Endometrial microvascular endothelial cells (primary cell): ENCODE measurements around the gene ZNF423. TPM values are rescaled to one million over a fixed set of nuclear protein-coding genes. Genes with fewer than 3 reads are reported as not detected.

Experiments used
- in situ Hi-C: cut with HindIII; loops from 2 replicates; pipeline ENCODE4 v1.10.0; 2017; ENCODE audit warnings: low sequenced_read_pairs, low pct_unique_long_range_greater_than_20kb; ENCODE audit errors: inconsistent ontology term
- total RNA-seq: library from RNA; depleted of rRNA; stranded (reverse); fragments of >200 nt; gene quantifications from one replicate; pipeline ENCODE4 v1.2.3, GENCODE V29; 2015; ENCODE audit errors: inconsistent ontology term

Gene ZNF423
- total RNA-seq, 1 donor from 2014 or later = 1.2 TPM

- in situ Hi-C loops = no loop called here
Measured at GRCh38 chr16:49833085-49833484, 22.8 kb downstream of the ZNF423 start.

GRCh38 chr16:49832177-49832576 lies 23.7 kb downstream of the ZNF423 start:
- in situ Hi-C loops = no loop called here

GRCh38 chr16:49830873-49831272 lies 25.0 kb downstream of the ZNF423 start:
- in situ Hi-C loops = no loop called here

GRCh38 chr16:49828533-49829267 lies 27.2 kb downstream of the ZNF423 start:
- in situ Hi-C loops = no loop called here

GRCh38 chr16:49827805-49828438 lies 28.0 kb downstream of the ZNF423 start:
- in situ Hi-C loops = no loop called here

GRCh38 chr16:49826515-49826914 lies 29.4 kb downstream of the ZNF423 start:
- in situ Hi-C loops = no loop called here

- in situ Hi-C loops = no loop called here
Measured at GRCh38 chr16:49825041-49825440, 30.9 kb downstream of the ZNF423 start.

- in situ Hi-C loops = no loop called here
Measured at GRCh38 chr16:49824593-49824992, 31.3 kb downstream of the ZNF423 start.

GRCh38 chr16:49822649-49823370 lies 33.1 kb downstream of the ZNF423 start:
- in situ Hi-C loops = no loop called here

GRCh38 chr16:49821614-49822282 lies 34.2 kb downstream of the ZNF423 start:
- in situ Hi-C loops = no loop called here

GRCh38 chr16:49821156-49821555 lies 34.8 kb downstream of the ZNF423 start:
- in situ Hi-C loops = no loop called here

GRCh38 chr16:49817754-49818507 lies 38.0 kb downstream of the ZNF423 start:
- in situ Hi-C loops = no loop called here

- in situ Hi-C loops = no loop called here
Measured at GRCh38 chr16:49816875-49817274, 39.0 kb downstream of the ZNF423 start.

GRCh38 chr16:49811644-49812334 lies 44.1 kb downstream of the ZNF423 start:
- in situ Hi-C loops = no loop called here

GRCh38 chr16:49810831-49811230 lies 45.1 kb downstream of the ZNF423 start:
- in situ Hi-C loops = no loop called here

GRCh38 chr16:49809561-49809960 lies 46.4 kb downstream of the ZNF423 start:
- in situ Hi-C loops = no loop called here

GRCh38 chr16:49809062-49809461 lies 46.9 kb downstream of the ZNF423 start:
- in situ Hi-C loops = no loop called here

GRCh38 chr16:49806446-49806845 lies 49.5 kb downstream of the ZNF423 start:
- in situ Hi-C loops = no loop called here
